SU-DHL-6 (cell line): ENCODE results near the gene TUBGCP6.
A peak's percentile ranks its signal among the peaks of the same experiment; 100 is the strongest.

Experiments used
- H2AFZ ChIP-seq: fragments of 200-600 bp; sonication (generic); 2 replicates; pipeline ENCODE4 v1.6.1; 2014; ENCODE audit warnings: low read depth, mild to moderate bottlenecking, moderate library complexity, mixed read lengths, antibody characterized with exemption, low read length; ENCODE audit not compliant: severe bottlenecking
- H3F3A ChIP-seq: fragments of 200-600 bp; shearing (Covaris generic); 2 replicates; pipeline ENCODE4 v1.6.0; 2016; ENCODE audit warnings: antibody characterized with exemption, mild to moderate bottlenecking; ENCODE audit not compliant: insufficient read depth
- H3K27ac ChIP-seq: fragments of 200-600 bp; sonication (generic); 2 replicates; pipeline ENCODE4 v1.5.1; 2016; ENCODE audit warnings: low read depth, mild to moderate bottlenecking, low read length, moderate library complexity, mixed read lengths
- H3K27me3 ChIP-seq: fragments of 200-600 bp; sonication (generic), shearing (Covaris generic); 2 replicates; pipeline ENCODE4 v1.6.0; 2014; ENCODE audit warnings: mild to moderate bottlenecking, low read length
- H3K36me3 ChIP-seq: fragments of 200-600 bp; sonication (generic); 2 replicates; pipeline ENCODE4 v1.6.1; 2014; ENCODE audit warnings: mild to moderate bottlenecking, low read length, mixed read lengths
- H3K4me2 ChIP-seq: fragments of 300-600, 200-600 bp; shearing (Covaris generic), sonication (generic); 2 replicates; pipeline ENCODE4 v1.6.0; 2014; ENCODE audit warnings: low read length, low read depth, mild to moderate bottlenecking; ENCODE audit not compliant: poor library complexity, severe bottlenecking
- H3K4me3 ChIP-seq: fragments of 200-600 bp; sonication (generic); 2 replicates; pipeline ENCODE4 v1.5.1; 2014; ENCODE audit warnings: antibody characterized with exemption, low read length, mild to moderate bottlenecking, mixed read lengths; ENCODE audit not compliant: insufficient read depth, poor library complexity, severe bottlenecking
- H3K79me2 ChIP-seq: fragments of 200-600 bp; sonication (generic); 2 replicates; pipeline ENCODE4 v1.6.1; 2014; ENCODE audit warnings: mild to moderate bottlenecking, low read length, moderate library complexity; ENCODE audit not compliant: insufficient read depth
- H3K9ac ChIP-seq: fragments of 200-600 bp; sonication (generic); 2 replicates; pipeline ENCODE4 v1.7.0; 2014; ENCODE audit warnings: mild to moderate bottlenecking, low read length
- H3K9me2 ChIP-seq: fragments of 200-600 bp; sonication (generic); replicated peaks from 2 replicates; pipeline ENCODE4 v1.6.1; 2014; ENCODE audit warnings: low read length; ENCODE audit not compliant: insufficient read depth
- H3K9me3 ChIP-seq: fragments of 200-600 bp; sonication (generic); 2 replicates; pipeline ENCODE4 v1.6.1; 2014; ENCODE audit warnings: low read length, mixed read lengths; ENCODE audit not compliant: insufficient read depth
- H4K20me1 ChIP-seq: fragments of 200-600 bp; sonication (generic); 2 replicates; pipeline ENCODE4 v1.6.1; 2014; ENCODE audit warnings: low read depth, mild to moderate bottlenecking, antibody characterized with exemption, low read length, moderate library complexity, mixed read lengths
- EZH2phosphoT487 ChIP-seq: fragments of 200-600 bp; sonication (generic), shearing (Covaris generic); conservative IDR thresholded peaks from 2 replicates; pipeline ENCODE4 v1.6.1; 2018; ENCODE audit warnings: mild to moderate bottlenecking, antibody characterized with exemption, low read length, moderate library complexity, mixed read lengths
- TF ChIP-seq, protein P1 (sequence below): fragments of 200-600 bp; sonication (generic); IDR thresholded peaks from one replicate; pipeline ENCODE4 v1.5.1; 2017; ENCODE audit warnings: antibody characterized with exemption, mild to moderate bottlenecking, low read length, moderate library complexity; ENCODE audit not compliant: insufficient read depth, poor library complexity, severe bottlenecking

Gene TUBGCP6

DNA sequence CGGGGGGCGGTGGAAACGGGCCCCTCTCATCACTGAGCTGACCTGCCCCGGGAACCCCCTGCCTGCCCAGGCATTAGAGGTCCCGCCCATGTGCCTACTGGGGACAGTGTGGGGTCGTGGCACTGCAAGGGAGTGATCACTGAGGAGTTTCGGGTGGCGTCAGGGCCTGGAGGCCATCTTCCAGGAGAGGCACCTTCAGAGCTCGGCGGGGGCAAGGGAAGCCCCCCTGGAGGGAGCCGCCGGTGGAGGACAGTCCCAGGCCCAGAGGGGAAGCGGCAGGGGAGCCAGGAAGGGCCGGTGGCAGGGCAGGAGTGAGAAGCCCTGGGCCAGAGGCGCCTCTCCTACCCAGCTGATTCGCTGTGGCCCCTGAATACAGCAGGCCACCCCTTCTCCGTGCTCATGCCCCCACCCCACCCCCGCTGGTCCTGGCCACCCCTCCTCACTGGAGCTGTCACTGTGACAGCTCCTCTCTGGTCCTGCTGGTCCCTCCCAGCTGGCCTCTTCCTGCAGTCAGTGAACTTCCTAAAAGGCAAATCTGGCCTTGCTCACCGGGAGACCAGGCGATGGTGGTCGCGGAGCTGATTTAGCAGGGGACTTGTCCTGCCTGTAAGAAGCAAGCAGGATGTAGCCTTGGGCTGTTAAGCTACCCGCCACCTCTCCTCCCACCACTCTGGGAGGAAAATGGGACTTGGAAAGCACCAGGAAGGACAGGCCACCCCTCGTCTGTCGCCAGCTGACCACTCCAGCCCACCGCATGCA lies 27.4 kb upstream of the TUBGCP6 start:
- H3F3A ChIP-seq = peaks cover 12% of the 10 kb centered on the region
- TF ChIP-seq EZH2phosphoT487 = no peak
- TF ChIP-seq, protein P1, sequence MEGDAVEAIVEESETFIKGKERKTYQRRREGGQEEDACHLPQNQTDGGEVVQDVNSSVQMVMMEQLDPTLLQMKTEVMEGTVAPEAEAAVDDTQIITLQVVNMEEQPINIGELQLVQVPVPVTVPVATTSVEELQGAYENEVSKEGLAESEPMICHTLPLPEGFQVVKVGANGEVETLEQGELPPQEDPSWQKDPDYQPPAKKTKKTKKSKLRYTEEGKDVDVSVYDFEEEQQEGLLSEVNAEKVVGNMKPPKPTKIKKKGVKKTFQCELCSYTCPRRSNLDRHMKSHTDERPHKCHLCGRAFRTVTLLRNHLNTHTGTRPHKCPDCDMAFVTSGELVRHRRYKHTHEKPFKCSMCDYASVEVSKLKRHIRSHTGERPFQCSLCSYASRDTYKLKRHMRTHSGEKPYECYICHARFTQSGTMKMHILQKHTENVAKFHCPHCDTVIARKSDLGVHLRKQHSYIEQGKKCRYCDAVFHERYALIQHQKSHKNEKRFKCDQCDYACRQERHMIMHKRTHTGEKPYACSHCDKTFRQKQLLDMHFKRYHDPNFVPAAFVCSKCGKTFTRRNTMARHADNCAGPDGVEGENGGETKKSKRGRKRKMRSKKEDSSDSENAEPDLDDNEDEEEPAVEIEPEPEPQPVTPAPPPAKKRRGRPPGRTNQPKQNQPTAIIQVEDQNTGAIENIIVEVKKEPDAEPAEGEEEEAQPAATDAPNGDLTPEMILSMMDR = no peak
- H3K9ac ChIP-seq = no peak overlapping the region
- no peaks in the 10 kb centered on the region for H4K20me1 ChIP-seq
- no peaks in the 10 kb centered on the region for H3K36me3 ChIP-seq
- H3K27ac ChIP-seq = no peak overlapping the region
- no peaks in the 10 kb centered on the region for H3K9me2 ChIP-seq
- no peaks in the 10 kb centered on the region for H3K27me3 ChIP-seq
- no peak overlapping the region for H3K4me2 ChIP-seq
- no peak overlapping the region for H3K4me3 ChIP-seq
- H2AFZ ChIP-seq = no peak overlapping the region
- H3K9me3 ChIP-seq = no peaks in the 10 kb centered on the region
- H3K79me2 ChIP-seq = no peaks in the 10 kb centered on the region

DNA sequence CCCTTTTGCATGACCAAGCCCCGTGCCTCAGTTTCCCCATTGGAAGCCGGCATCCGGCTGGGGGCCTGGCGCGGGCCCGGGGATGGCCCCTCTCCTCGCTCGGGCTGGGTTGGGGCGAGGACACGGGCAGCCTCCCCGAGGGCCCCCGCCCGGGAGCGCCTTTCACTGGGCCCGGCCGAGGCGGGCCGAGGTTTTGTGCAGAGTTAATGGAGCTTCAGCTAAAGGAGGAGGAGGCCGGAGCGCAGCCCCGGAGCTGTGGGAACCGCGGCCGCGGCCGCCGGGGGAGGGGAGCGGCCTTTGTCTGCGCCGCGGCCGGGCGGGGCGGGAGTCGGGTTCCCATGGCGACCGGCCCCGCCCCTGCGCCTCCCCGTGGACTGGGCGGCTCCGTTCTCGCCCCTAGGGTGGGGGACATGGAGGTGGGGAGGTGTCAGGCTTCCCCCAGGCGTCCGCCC lies 26.7 kb upstream of the TUBGCP6 start:
- H4K20me1 ChIP-seq = no peaks in the 10 kb centered on the region
- H3K9me3 ChIP-seq = no peaks in the 10 kb centered on the region
- H2AFZ ChIP-seq = no peak overlapping the region
- no peak overlapping the region for H3K4me3 ChIP-seq
- no peaks in the 10 kb centered on the region for H3K9me2 ChIP-seq
- peak overlapping the region; percentile 67 for H3K4me2 ChIP-seq
- H3F3A ChIP-seq = peaks cover 7% of the 10 kb centered on the region
- H3K79me2 ChIP-seq = no peaks in the 10 kb centered on the region
- H3K9ac ChIP-seq = no peak overlapping the region
- TF ChIP-seq, protein P1 = no peak
- no peak for TF ChIP-seq EZH2phosphoT487
- H3K36me3 ChIP-seq = no peaks in the 10 kb centered on the region
- no peak overlapping the region for H3K27ac ChIP-seq
- H3K27me3 ChIP-seq = no peaks in the 10 kb centered on the region

GRCh38 chr22:50270666-50271394 lies 26.0 kb upstream of the TUBGCP6 start:
- Histone ChIP-seq H3K9me3 (no peaks in the 10 kb centered on the region), H3K4me3 (peak overlapping the region; percentile 46), H4K20me1 (no peaks in the 10 kb centered on the region), H3K9ac (peak overlapping the region; percentile 43; the same call in 1 of the 2 replicates), H3K27me3 (no peaks in the 10 kb centered on the region), H3K27ac (no peak overlapping the region), H3K79me2 (no peaks in the 10 kb centered on the region), H2AFZ (no peak overlapping the region), H3F3A (0 out of 2 replicates have a peak, but pooled peaks cover 4% of the 10 kb centered on the region), H3K36me3 (no peaks in the 10 kb centered on the region), H3K9me2 (no peaks in the 10 kb centered on the region), H3K4me2 (peak overlapping the region; percentile 67)
- TF ChIP-seq, protein P1 = no peak
- TF ChIP-seq EZH2phosphoT487 = 0 out of 2 replicates have a peak, but pooled peaks have one; percentile 59
